HepG2 (cell line): ENCODE results near the gene MRPL28. TPM values are rescaled to one million over a fixed set of nuclear protein-coding genes. Genes with fewer than 3 reads are reported as not detected.
A peak's percentile ranks its signal among the peaks of the same experiment; 100 is the strongest.

Experiments
- ATAC-seq: fragments of 200-7000 bp; cut with Tn5 transposase; 3 replicates; pipeline ENCODE4 v1.9.1; 2020; ENCODE audit warnings: mild to moderate bottlenecking, moderate library complexity
- BruUV-seq: library from RNA; stranded (reverse); fragments of 400-500 nt; replicated peaks from 2 replicates; lab custom pipeline; 2021; lab: Mats Ljungman, UMichigan
- CTCF ChIA-PET: fragments of 300-600 bp; formaldehyde crosslinking; extraction: SDS; loops from one replicate; lab custom pipeline; 2021; ENCODE audit warnings: low total read pairs, inconsistent platforms, low intra/inter-chr PET ratio; lab: Yijun Ruan, JAX
- POLR2A ChIA-PET: fragments of 350-600 bp; sonication (Branson Sonifier 250); formaldehyde crosslinking; loops from one replicate; lab custom pipeline; 2020; ENCODE audit warnings: antibody characterized with exemption, inconsistent platforms; lab: Yijun Ruan, JAX
- DNase-seq: peaks from one replicate; pipeline ENCODE4 v3.0.0-alpha.2; 2015; ENCODE audit warnings: low spot score
- FAIRE-seq: peaks from 3 replicates; lab custom pipeline; 2011; peaks lifted over from hg19 to GRCh38; lab: Jason Lieb, UNC
- H2AFZ ChIP-seq: one replicate; pipeline ENCODE4 v1.6.1; 2011; ENCODE audit warnings: low read length, inconsistent platforms
- H3K27ac ChIP-seq: fragments of 300-600 bp; 3 replicates; pipeline ENCODE4 v1.8.0; 2011; ENCODE audit warnings: mixed run types, mild to moderate bottlenecking, mixed read lengths, low read length, inconsistent platforms; ENCODE audit not compliant: insufficient read depth; ENCODE audit errors: extremely low read length
- H3K27me3 ChIP-seq, 2 experiments: fragments of 200-600 bp in 1 of 2; 2 replicates in 1 of 2; 3 replicates in 1 of 2; pipeline versions ENCODE4 v1.6.0 to v1.8.0; 2011; ENCODE audit warnings: low read length in 2 of 2, mild to moderate bottlenecking in 2 of 2, moderate library complexity in 2 of 2, inconsistent platforms in 1 of 2; ENCODE audit not compliant: insufficient read depth in 2 of 2, control insufficient read depth in 1 of 2
- H3K36me3 ChIP-seq, 2 experiments: fragments of 200-600 bp in 1 of 2; replicated peaks in 1 of 2; 2 replicates in 1 of 2; 3 replicates in 1 of 2; pipeline versions ENCODE4 v1.5.1 to v1.8.0; 2011; ENCODE audit warnings: low read length in 2 of 2, inconsistent platforms in 1 of 2; ENCODE audit not compliant: insufficient read depth in 2 of 2, control insufficient read depth in 1 of 2
- H3K4me1 ChIP-seq: 2 replicates; pipeline ENCODE4 v1.5.1; 2012; ENCODE audit warnings: low read length, inconsistent platforms; ENCODE audit not compliant: insufficient read depth
- H3K4me2 ChIP-seq: 2 replicates; pipeline ENCODE4 v1.6.0; 2011; ENCODE audit warnings: low read depth, low read length, inconsistent platforms
- H3K4me3 ChIP-seq, 3 experiments: fragments of 200-600 bp in 1 of 3; sonication (generic), shearing (Covaris generic) in 1 of 3; replicated peaks in 1 of 3; 2 replicates each; pipeline ENCODE4 v1.5.1; 2011 to 2016; ENCODE audit warnings: low read length in 3 of 3, inconsistent platforms in 2 of 3, low read depth in 2 of 3, mild to moderate bottlenecking in 2 of 3, control low read depth in 1 of 3, mixed read lengths in 1 of 3; ENCODE audit not compliant: insufficient read depth in 1 of 3
- H3K79me2 ChIP-seq: one replicate; pipeline ENCODE4 v1.6.1; 2011; ENCODE audit warnings: low read length, inconsistent platforms; ENCODE audit not compliant: insufficient read depth
- H3K9ac ChIP-seq: 2 replicates; pipeline ENCODE4 v1.6.0; 2011; ENCODE audit warnings: mild to moderate bottlenecking, low read depth, low read length, inconsistent platforms; ENCODE audit not compliant: insufficient read depth
- H3K9me3 ChIP-seq: 2 replicates; pipeline ENCODE4 v1.5.1; 2012; ENCODE audit warnings: mild to moderate bottlenecking, low read length
- H4K20me1 ChIP-seq: 2 replicates; pipeline ENCODE4 v1.6.0; 2011; ENCODE audit warnings: inconsistent platforms, mild to moderate bottlenecking, low read length, moderate library complexity; ENCODE audit not compliant: insufficient read depth
- ETS1 ChIP-seq: sonication (generic); formaldehyde crosslinking; IDR thresholded peaks from 2 replicates; pipeline ENCODE4 v1.4.0; 2020; ENCODE audit warnings: missing genetic modification reagents
- HNF4G ChIP-seq, 2 experiments: sonication (generic) in 1 of 2; formaldehyde crosslinking in 1 of 2; IDR thresholded peaks; 2 replicates each; pipeline versions ENCODE4 v1.4.0 to v1.6.1; 2011 to 2020; ENCODE audit warnings: borderline replicate concordance in 2 of 2, low read depth in 2 of 2, mild to moderate bottlenecking in 2 of 2, low read length in 1 of 2, missing genetic modification reagents in 1 of 2, moderate library complexity in 1 of 2
- JUN ChIP-seq: sonication (generic); formaldehyde crosslinking; IDR thresholded peaks from 2 replicates; pipeline ENCODE4 v1.4.0; 2020; ENCODE audit warnings: mild to moderate bottlenecking, missing genetic modification reagents
- MAFF ChIP-seq: IDR thresholded peaks from 2 replicates; pipeline ENCODE4 v1.6.1; 2011; ENCODE audit warnings: low read depth, low read length, improper control_type of control experiment
- ZEB1 ChIP-seq: IDR thresholded peaks from 2 replicates; pipeline ENCODE4 v1.6.1; 2012; ENCODE audit warnings: mild to moderate bottlenecking, low read depth, inconsistent platforms; ENCODE audit not compliant: insufficient replicate concordance
- ZNF652 ChIP-seq: IDR thresholded peaks from 2 replicates; pipeline ENCODE4 v1.6.1; 2016; ENCODE audit warnings: low read depth, borderline replicate concordance
- ZNF724P ChIP-seq: sonication (generic); formaldehyde crosslinking; IDR thresholded peaks from 2 replicates; pipeline ENCODE4 v1.8.0; 2022; ENCODE audit warnings: missing genetic modification reagents, borderline replicate concordance
- WGBS: methylation state at CpG from one replicate; pipeline ENCODE4 v1.1.6; 2017; ENCODE audit warnings: low lambda C conversion rate; 5-methylcytosine and 5-hydroxymethylcytosine counted together
- in situ Hi-C: cut with HindIII; loops from 2 replicates; pipeline ENCODE4 v1.10.0; 2017; ENCODE audit warnings: low pct_unique_long_range_greater_than_20kb; ENCODE audit not compliant: extremely low pct_ligation_motif_present
- intact Hi-C: fragments of 100-400 bp; cut with micrococcal nuclease; formaldehyde crosslinking; loops from one replicate; pipeline ENCODE4 v1.10.0; 2022; ENCODE audit not compliant: unreplicated experiment
- polyA plus RNA-seq, 8 experiments: library from polyadenylated mRNA; depleted of rRNA in 3 of 8; stranded (reverse) in 7 of 8; unstranded in 1 of 8; fragments of >200 nt; fragmentation: Illumina TruSeq in 4 of 8; extraction: Trizol in 4 of 8; gene quantifications; 2 replicates each; pipeline versions ENCODE4 v1.2.1 to v1.2.3, GENCODE V29; 2011 to 2016; ENCODE audit warnings: low read depth in 4 of 8, missing spikeins in 1 of 8, mixed read lengths in 1 of 8; ENCODE audit not compliant: insufficient read depth in 1 of 8
- total RNA-seq, 5 experiments: library from RNA; depleted of rRNA; stranded (reverse); fragments of >200 nt; fragmentation: Illumina TruSeq; extraction: Trizol; gene quantifications; 2 replicates each; pipeline ENCODE4 v1.2.3, GENCODE V29; 2016; ENCODE audit warnings: low read depth in 1 of 5
- TF ChIP-seq, protein P1 (sequence below): sonication (generic); formaldehyde crosslinking; IDR thresholded peaks from 2 replicates; pipeline ENCODE4 v1.5.0; 2020; ENCODE audit warnings: missing genetic modification reagents
- TF ChIP-seq, protein P2 (sequence below): sonication (generic); formaldehyde crosslinking; IDR thresholded peaks from 2 replicates; pipeline ENCODE4 v1.4.0; 2020; ENCODE audit warnings: missing genetic modification reagents

The MRPL28 gene
- total and polyA plus RNA-seq, 2 of the 13 experiments (the other 11 are each of a cell fraction or from before 2014, with no cell fraction given), result 114 to 135 TPM

DNA sequence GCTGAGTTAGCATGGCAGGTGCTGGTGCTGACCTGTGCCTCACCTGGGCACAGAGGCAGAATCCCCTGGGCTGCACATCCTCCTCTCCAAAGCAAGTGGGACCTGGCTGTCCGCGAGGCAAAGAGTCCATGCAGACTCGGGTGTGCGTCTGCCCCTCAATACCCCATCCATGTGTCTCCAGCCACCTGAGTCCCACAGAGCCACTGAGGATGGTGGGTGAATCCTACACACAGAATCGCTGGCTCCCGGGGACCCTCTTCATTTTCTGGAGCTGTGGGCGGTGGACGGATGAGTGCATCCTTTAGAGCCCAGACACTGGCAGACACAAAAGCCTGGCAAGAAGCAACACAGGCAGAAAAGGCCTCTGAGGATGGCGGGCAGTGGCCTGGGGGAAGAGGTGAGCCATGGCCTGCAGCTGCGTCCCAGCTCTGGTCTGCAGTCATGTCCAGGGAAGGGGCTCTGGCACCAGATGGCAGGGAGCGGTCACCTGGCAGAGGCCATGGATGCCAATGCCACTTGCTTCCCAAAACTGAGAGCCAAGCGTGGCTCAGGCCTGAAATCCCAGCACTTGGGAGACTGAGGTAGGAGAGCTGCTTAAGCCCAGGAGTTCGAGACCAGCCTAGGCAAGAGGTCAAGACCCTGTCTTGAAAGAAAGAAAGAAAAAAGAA is 47.7 kb downstream of the MRPL28 start (continued):
- TF ChIP-seq, protein P1, sequence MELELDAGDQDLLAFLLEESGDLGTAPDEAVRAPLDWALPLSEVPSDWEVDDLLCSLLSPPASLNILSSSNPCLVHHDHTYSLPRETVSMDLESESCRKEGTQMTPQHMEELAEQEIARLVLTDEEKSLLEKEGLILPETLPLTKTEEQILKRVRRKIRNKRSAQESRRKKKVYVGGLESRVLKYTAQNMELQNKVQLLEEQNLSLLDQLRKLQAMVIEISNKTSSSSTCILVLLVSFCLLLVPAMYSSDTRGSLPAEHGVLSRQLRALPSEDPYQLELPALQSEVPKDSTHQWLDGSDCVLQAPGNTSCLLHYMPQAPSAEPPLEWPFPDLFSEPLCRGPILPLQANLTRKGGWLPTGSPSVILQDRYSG (CRISPR knock-in tag), result no peak
- TF ChIP-seq ETS1 (CRISPR knock-in tag) (no peak), MAFF (no peak), JUN (CRISPR knock-in tag) (no peak)
- TF ChIP-seq, protein P2, sequence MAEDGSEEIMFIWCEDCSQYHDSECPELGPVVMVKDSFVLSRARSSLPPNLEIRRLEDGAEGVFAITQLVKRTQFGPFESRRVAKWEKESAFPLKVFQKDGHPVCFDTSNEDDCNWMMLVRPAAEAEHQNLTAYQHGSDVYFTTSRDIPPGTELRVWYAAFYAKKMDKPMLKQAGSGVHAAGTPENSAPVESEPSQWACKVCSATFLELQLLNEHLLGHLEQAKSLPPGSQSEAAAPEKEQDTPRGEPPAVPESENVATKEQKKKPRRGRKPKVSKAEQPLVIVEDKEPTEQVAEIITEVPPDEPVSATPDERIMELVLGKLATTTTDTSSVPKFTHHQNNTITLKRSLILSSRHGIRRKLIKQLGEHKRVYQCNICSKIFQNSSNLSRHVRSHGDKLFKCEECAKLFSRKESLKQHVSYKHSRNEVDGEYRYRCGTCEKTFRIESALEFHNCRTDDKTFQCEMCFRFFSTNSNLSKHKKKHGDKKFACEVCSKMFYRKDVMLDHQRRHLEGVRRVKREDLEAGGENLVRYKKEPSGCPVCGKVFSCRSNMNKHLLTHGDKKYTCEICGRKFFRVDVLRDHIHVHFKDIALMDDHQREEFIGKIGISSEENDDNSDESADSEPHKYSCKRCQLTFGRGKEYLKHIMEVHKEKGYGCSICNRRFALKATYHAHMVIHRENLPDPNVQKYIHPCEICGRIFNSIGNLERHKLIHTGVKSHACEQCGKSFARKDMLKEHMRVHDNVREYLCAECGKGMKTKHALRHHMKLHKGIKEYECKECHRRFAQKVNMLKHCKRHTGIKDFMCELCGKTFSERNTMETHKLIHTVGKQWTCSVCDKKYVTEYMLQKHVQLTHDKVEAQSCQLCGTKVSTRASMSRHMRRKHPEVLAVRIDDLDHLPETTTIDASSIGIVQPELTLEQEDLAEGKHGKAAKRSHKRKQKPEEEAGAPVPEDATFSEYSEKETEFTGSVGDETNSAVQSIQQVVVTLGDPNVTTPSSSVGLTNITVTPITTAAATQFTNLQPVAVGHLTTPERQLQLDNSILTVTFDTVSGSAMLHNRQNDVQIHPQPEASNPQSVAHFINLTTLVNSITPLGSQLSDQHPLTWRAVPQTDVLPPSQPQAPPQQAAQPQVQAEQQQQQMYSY, result no peak
- TF ChIP-seq, all 625 proteins: peak for 0

- no peak for ATAC-seq
- no TSS peak for BruUV-seq
- Histone ChIP-seq H3K9me3 (no peaks in the 10 kb centered on the region), H3K27me3 (no peaks in the 10 kb centered on the region), H3K9ac (no peak overlapping the region), H3K79me2 (peaks cover 73% of the 10 kb centered on the region), H3K4me3 (no peak overlapping the region), H2AFZ (no peak overlapping the region), H3K4me1 (no peaks in the 10 kb centered on the region), H3K27ac (no peak overlapping the region), H4K20me1 (peaks cover 46% of the 10 kb centered on the region; the same call in 1 of the 2 replicates), H3K4me2 (no peak overlapping the region), H3K36me3 (peaks cover 11 to 48% of the 10 kb centered on the region in 2 experiments; a peak in 4 of 5 replicates)
- DNase-seq, result no peak
- no peak for FAIRE-seq
- POLR2A ChIA-PET, result interaction anchor here (0.6 kb wide), 1 partner anchor 11 kb away, joined by 3 read pairs; no protein-coding TSS in a partner anchor
- intact Hi-C loops (no loop called here), in situ Hi-C loops (no loop called here)
- WGBS, result 93% methylated on average over 9 of the region's 9 CpGs
- TF ChIP-seq HNF4G (IDR thresholded peaks at IDR 0.05; ENCODE audit: borderline replicate concordance, low read depth, low read length), result no peak
- TF ChIP-seq HNF4G (CRISPR knock-in tag; IDR thresholded peaks at IDR 0.05; ENCODE audit: borderline replicate concordance, low read depth), result no peak
- no peak for TF ChIP-seq ZNF724P (CRISPR knock-in tag)
- TF ChIP-seq ZEB1, result no peak
- TF ChIP-seq ZNF652 (CRISPR knock-in tag), result peak; percentile 95
- CTCF ChIA-PET, result no interaction called here
Measured at GRCh38 chr16:321532-321931, 48.8 kb downstream of the MRPL28 start.
